ENCODE measurements around the gene RGS6.

The RGS6 gene

DNA sequence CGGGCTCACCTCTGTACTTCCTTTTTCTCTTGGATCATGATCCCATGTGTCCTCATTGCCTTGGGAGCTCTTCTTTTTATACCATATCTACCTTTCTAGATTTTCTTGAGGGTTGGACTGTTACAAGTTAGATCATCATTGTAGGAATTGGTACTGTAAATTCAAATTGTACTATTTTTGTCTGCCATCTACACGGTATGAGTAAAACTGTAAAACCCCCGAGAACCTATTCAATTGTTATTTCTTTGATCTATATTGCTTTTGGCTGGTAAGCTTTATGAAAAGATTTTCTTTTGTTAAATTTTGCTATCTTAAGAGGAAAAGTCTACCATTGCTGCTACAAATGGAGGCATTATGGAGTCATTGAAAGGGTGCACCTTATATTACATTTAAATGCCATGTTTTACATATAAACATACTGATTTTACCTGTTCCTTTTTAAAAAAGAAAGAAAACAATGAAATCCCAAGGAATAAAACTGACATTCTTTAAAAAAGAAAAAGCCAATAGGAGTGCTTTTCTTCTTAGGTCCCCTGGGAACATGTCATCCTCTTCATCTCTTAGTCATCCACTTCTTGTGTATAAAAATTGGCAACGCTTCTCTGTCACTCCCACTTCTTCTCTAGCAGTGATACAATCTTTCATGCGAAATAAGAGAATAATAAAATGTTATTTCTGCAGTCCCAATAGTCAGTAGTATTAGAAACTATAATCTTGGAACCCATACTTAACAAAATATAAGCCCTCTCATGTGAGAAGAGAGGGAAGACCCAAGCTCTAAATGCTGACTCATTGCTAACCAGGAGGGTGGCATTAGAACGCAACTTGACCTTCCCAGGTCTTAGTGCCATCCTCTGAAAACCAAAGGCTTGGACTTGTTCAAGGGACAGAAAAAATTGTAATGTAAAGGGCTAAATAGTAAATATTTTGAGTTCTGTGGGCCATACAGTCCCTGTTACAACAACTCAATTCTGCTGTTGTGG lies 20.4 kb downstream of the RGS6 start:
- no peak overlapping the region for H3K9ac ChIP-seq (ENCODE audit: low read length)
- H3K4me3 ChIP-seq (ENCODE audit: low read depth, low read length, poor library complexity, severe bottlenecking): no peak overlapping the region
- no peak overlapping the region for H3K27ac ChIP-seq (ENCODE audit: low read depth, low read length, poor library complexity, severe bottlenecking)
- TF ChIP-seq EZH2 (IDR thresholded peaks at IDR 0.05; ENCODE audit: borderline replicate concordance, low read length): no peak
- TF ChIP-seq, protein P1, sequence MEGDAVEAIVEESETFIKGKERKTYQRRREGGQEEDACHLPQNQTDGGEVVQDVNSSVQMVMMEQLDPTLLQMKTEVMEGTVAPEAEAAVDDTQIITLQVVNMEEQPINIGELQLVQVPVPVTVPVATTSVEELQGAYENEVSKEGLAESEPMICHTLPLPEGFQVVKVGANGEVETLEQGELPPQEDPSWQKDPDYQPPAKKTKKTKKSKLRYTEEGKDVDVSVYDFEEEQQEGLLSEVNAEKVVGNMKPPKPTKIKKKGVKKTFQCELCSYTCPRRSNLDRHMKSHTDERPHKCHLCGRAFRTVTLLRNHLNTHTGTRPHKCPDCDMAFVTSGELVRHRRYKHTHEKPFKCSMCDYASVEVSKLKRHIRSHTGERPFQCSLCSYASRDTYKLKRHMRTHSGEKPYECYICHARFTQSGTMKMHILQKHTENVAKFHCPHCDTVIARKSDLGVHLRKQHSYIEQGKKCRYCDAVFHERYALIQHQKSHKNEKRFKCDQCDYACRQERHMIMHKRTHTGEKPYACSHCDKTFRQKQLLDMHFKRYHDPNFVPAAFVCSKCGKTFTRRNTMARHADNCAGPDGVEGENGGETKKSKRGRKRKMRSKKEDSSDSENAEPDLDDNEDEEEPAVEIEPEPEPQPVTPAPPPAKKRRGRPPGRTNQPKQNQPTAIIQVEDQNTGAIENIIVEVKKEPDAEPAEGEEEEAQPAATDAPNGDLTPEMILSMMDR (IDR thresholded peaks at IDR 0.05; ENCODE audit: low read length): no peak
- H2AFZ ChIP-seq (ENCODE audit: low read length): no peak overlapping the region
- H3K9me3 ChIP-seq (ENCODE audit: low read length): no peaks in the 10 kb centered on the region
- H3F3A ChIP-seq (ENCODE audit: insufficient read depth, low read length): no peaks in the 10 kb centered on the region
- no peaks in the 10 kb centered on the region for H3K36me3 ChIP-seq (ENCODE audit: insufficient read depth, low read length)
- H3K4me2 ChIP-seq (ENCODE audit: low read length): no peak overlapping the region
- H3K9me2 ChIP-seq (ENCODE audit: low read depth, low read length): no peaks in the 10 kb centered on the region
- no peaks in the 10 kb centered on the region for H3K79me2 ChIP-seq (ENCODE audit: insufficient read depth, low read length)
- no peaks in the 10 kb centered on the region for H3K4me1 ChIP-seq (ENCODE audit: insufficient read depth, low read length, severe bottlenecking)
- no peaks in the 10 kb centered on the region for H4K20me1 ChIP-seq (ENCODE audit: insufficient read depth, low read length)
- H3K27me3 ChIP-seq (ENCODE audit: insufficient read depth, low read length): no peaks in the 10 kb centered on the region

DNA sequence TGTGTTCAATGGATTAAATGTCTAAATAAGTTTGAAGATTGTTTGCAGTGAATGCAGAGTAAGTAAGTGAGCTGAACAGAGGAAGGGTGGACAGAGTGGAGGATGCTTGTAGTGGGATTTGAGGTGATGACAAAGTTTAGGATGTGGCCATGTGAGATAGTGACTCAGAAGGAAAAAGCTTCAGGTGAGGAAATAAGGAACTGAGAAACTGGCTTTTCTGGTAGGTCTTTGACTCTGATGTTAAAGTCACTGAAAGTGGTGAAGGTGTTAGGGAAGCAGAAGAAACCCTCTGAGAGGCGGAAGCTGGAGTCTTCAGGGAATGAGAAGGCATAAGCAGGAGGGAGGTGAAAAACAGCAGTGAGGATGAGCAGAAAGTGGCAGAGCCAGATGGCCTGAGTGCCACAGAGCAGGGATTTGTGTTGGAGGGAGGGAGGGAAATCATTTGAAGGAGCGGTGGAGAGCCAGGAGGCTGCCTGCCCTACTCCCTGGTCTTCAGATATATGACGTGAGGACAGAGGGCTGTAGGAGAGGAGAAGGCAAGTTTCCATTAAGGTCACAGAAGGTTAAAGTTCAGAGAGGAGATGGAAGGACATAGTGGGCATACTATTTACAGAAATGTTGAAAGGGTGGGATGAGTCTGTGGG lies 24.8 kb downstream of the RGS6 start:
- H3K9me2 ChIP-seq (ENCODE audit: low read depth, low read length): no peaks in the 10 kb centered on the region
- H3K27me3 ChIP-seq (ENCODE audit: insufficient read depth, low read length): no peaks in the 10 kb centered on the region
- H3K4me1 ChIP-seq (ENCODE audit: insufficient read depth, low read length, severe bottlenecking): no peaks in the 10 kb centered on the region
- no peak overlapping the region for H3K4me3 ChIP-seq (ENCODE audit: low read depth, low read length, poor library complexity, severe bottlenecking)
- H3K9me3 ChIP-seq (ENCODE audit: low read length): no peaks in the 10 kb centered on the region
- no peak overlapping the region for H3K4me2 ChIP-seq (ENCODE audit: low read length)
- H2AFZ ChIP-seq (ENCODE audit: low read length): no peak overlapping the region
- H3K27ac ChIP-seq (ENCODE audit: low read depth, low read length, poor library complexity, severe bottlenecking): no peak overlapping the region
- TF ChIP-seq, protein P1 (IDR thresholded peaks at IDR 0.05; ENCODE audit: low read length): no peak
- TF ChIP-seq EZH2 (IDR thresholded peaks at IDR 0.05; ENCODE audit: borderline replicate concordance, low read length): no peak
- no peaks in the 10 kb centered on the region for H4K20me1 ChIP-seq (ENCODE audit: insufficient read depth, low read length)
- no peaks in the 10 kb centered on the region for H3K79me2 ChIP-seq (ENCODE audit: insufficient read depth, low read length)
- H3K36me3 ChIP-seq (ENCODE audit: insufficient read depth, low read length): no peaks in the 10 kb centered on the region
- no peaks in the 10 kb centered on the region for H3F3A ChIP-seq (ENCODE audit: insufficient read depth, low read length)
- no peak overlapping the region for H3K9ac ChIP-seq (ENCODE audit: low read length)

DNA sequence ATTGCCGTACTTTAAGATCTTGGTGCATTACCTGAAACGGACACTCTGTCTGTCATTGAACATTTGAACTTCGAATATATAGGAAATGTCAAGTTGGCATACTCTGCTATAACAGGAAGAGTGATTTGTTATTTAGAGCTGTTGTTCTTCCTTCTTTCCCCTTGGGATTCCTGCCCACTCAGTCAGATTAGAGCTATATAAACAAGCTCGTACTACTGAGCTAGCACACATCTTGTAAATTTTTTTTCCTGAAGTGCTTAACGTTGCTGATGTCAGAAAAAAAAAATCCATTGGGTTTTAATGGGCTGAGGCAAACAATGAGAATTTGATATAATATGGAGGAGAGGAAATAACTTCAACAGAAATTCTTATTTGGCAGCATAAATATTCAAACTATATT lies 26.8 kb downstream of the RGS6 start:
- H3K4me3 ChIP-seq (ENCODE audit: low read depth, low read length, poor library complexity, severe bottlenecking): no peak overlapping the region
- no peak overlapping the region for H2AFZ ChIP-seq (ENCODE audit: low read length)
- TF ChIP-seq, protein P1 (IDR thresholded peaks at IDR 0.05; ENCODE audit: low read length): no peak
- TF ChIP-seq EZH2 (IDR thresholded peaks at IDR 0.05; ENCODE audit: borderline replicate concordance, low read length): no peak
- H3K9me3 ChIP-seq (ENCODE audit: low read length): no peaks in the 10 kb centered on the region
- no peaks in the 10 kb centered on the region for H3F3A ChIP-seq (ENCODE audit: insufficient read depth, low read length)
- H3K27me3 ChIP-seq (ENCODE audit: insufficient read depth, low read length): no peaks in the 10 kb centered on the region
- H3K9ac ChIP-seq (ENCODE audit: low read length): no peak overlapping the region
- H3K27ac ChIP-seq (ENCODE audit: low read depth, low read length, poor library complexity, severe bottlenecking): no peak overlapping the region
- H3K36me3 ChIP-seq (ENCODE audit: insufficient read depth, low read length): no peaks in the 10 kb centered on the region
- H3K79me2 ChIP-seq (ENCODE audit: insufficient read depth, low read length): no peaks in the 10 kb centered on the region
- H3K4me1 ChIP-seq (ENCODE audit: insufficient read depth, low read length, severe bottlenecking): no peaks in the 10 kb centered on the region
- no peak overlapping the region for H3K4me2 ChIP-seq (ENCODE audit: low read length)
- H4K20me1 ChIP-seq (ENCODE audit: insufficient read depth, low read length): no peaks in the 10 kb centered on the region
- no peaks in the 10 kb centered on the region for H3K9me2 ChIP-seq (ENCODE audit: low read depth, low read length)

Measured in OCI-LY1 (cell line).